ENCODE results near the gene ARHGAP11B. TPM values are rescaled to one million over a fixed set of nuclear protein-coding genes. Genes with fewer than 3 reads are reported as not detected.
"Not testable (repeated sequence)": the region's sequence is repeated elsewhere in the genome, so short reads cannot be mapped to it uniquely, and the experiment has no call there.

The ARHGAP11B gene

DNA sequence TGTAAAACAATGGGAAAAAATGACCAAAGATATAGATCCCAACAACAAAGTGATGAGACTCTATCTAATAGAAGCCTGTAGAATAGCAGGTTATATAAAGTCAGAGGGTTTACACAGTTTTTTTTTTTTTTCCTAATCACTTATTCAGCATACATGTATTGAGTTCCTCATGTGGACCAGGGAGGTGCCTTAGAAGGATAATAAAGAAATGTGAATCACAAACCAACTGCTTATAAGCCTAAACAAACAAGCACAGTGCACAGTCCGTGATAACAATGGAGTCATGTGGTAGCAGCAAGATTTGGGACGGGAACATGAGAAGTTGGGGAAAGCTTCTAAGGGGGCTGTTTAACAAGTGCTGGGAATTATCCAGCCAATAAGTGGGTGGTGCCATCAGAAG is 60.7 kb downstream of the ARHGAP11B start:
- DNase-seq; H3K27ac ChIP-seq; H3K36me3 ChIP-seq; intact Hi-C loops (cut with DNase I); H3K27me3 ChIP-seq; ATAC-seq; H3K9me3 ChIP-seq; H3K4me3 ChIP-seq; H3K4me1 ChIP-seq: not testable (repeated sequence)

Other genes with a start within 250 kb of the ARHGAP11B start
- gene CHRFAM7A, start 232.6 kb upstream of the ARHGAP11B start, total RNA-seq = 1.1 TPM
- 5.3 TPM for gene GOLGA8R, start 211.9 kb upstream of the ARHGAP11B start, total RNA-seq
- 2.3 TPM for gene GOLGA8Q, start 74.1 kb upstream of the ARHGAP11B start, total RNA-seq
- gene GOLGA8H, start 22.1 kb upstream of the ARHGAP11B start, total RNA-seq = 0.67 TPM